Hematopoietic multipotent progenitor cell treated with erythropoietin and hydrocortisone succinate and interleukin-3 and kit ligand, for 4 days (in vitro differentiated cells): ENCODE results near the gene HOXA11.
A peak's percentile ranks its signal among the peaks of the same experiment; 100 is the strongest.

Experiments used
- DNase-seq: peaks from one replicate; pipeline ENCODE4 v3.0.0-alpha.2; 2015

Gene HOXA11

GRCh38 chr7:27167916-27168264 is 17.1 kb downstream of the HOXA11 start:
- DNase-seq = no peak

GRCh38 chr7:27166531-27167505 is 18.2 kb downstream of the HOXA11 start:
- peak; percentile 75 for DNase-seq

- no peak for DNase-seq
Measured at GRCh38 chr7:27165996-27166530, 19.0 kb downstream of the HOXA11 start.

GRCh38 chr7:27165089-27165995 is 19.7 kb downstream of the HOXA11 start, which contains the start of gene HOXA9:
HOXA9 (minus strand) TSS chr7:27165537; CDS start chr7:27165457, 80 bp downstream.
- DNase-seq = peak; percentile 97

- DNase-seq = peak; percentile 84
Measured at GRCh38 chr7:27164367-27165088, 20.5 kb downstream of the HOXA11 start.

- no peak for DNase-seq
Measured at GRCh38 chr7:27164045-27164366, 21.0 kb downstream of the HOXA11 start.

- peak; percentile 58 for DNase-seq
Measured at GRCh38 chr7:27163288-27164044, 21.6 kb downstream of the HOXA11 start.

- no peak for DNase-seq
Measured at GRCh38 chr7:27162561-27163287, 22.3 kb downstream of the HOXA11 start.

GRCh38 chr7:27161721-27162560 is 23.1 kb downstream of the HOXA11 start:
- no peak for DNase-seq

- peak; percentile 90 for DNase-seq
Measured at GRCh38 chr7:27161214-27161720, 23.8 kb downstream of the HOXA11 start.

- peak; percentile 94 for DNase-seq
Measured at GRCh38 chr7:27160546-27161213, 24.4 kb downstream of the HOXA11 start.

- no peak for DNase-seq
Measured at GRCh38 chr7:27160145-27160545, 24.9 kb downstream of the HOXA11 start.

- DNase-seq = no peak
Measured at GRCh38 chr7:27159266-27160144, 25.5 kb downstream of the HOXA11 start.

GRCh38 chr7:27158436-27159265 is 26.4 kb downstream of the HOXA11 start:
- peak; percentile 57 for DNase-seq

- no peak for DNase-seq
Measured at GRCh38 chr7:27157702-27158431, 27.2 kb downstream of the HOXA11 start.

- no peak for DNase-seq
Measured at GRCh38 chr7:27156916-27157701, 27.9 kb downstream of the HOXA11 start.
